BLaER1 treated with 17β-estradiol and CSF1 and Interleukin-3, amounts not matched to agents 10 nM and 100 nM (cell line): ENCODE results near the gene DGKZ.

Source experiments
- H3K27ac ChIP-seq, 11 experiments: shearing (Covaris generic); formaldehyde crosslinking; 2 replicates each; pipeline ENCODE4 v1.8.1; 2022
- H3K27me3 ChIP-seq, 11 experiments: shearing (Covaris generic); formaldehyde crosslinking; 2 replicates each; pipeline ENCODE4 v1.8.1; 2022
- H3K36me3 ChIP-seq, 11 experiments: shearing (Covaris generic); formaldehyde crosslinking; 2 replicates each; pipeline ENCODE4 v1.8.1; 2022
- H3K4me1 ChIP-seq, 10 experiments: shearing (Covaris generic); formaldehyde crosslinking; 2 replicates each; pipeline ENCODE4 v1.8.1; 2022
- H3K4me2 ChIP-seq, 11 experiments: shearing (Covaris generic); formaldehyde crosslinking; 2 replicates each; pipeline ENCODE4 v1.8.1; 2022
- H3K4me3 ChIP-seq, 10 experiments: shearing (Covaris generic); formaldehyde crosslinking; 2 replicates each; pipeline ENCODE4 v1.8.1; 2022
- H3K9ac ChIP-seq, 11 experiments: shearing (Covaris generic); formaldehyde crosslinking; 2 replicates each; pipeline ENCODE4 v1.8.1; 2022
- H3K9me3 ChIP-seq, 11 experiments: shearing (Covaris generic); formaldehyde crosslinking; replicated peaks in 1 of 11; 2 replicates each; pipeline ENCODE4 v1.8.1; 2022
- H4K20me1 ChIP-seq, 11 experiments: shearing (Covaris generic); formaldehyde crosslinking; 2 replicates each; pipeline ENCODE4 v1.8.1; 2022
- Cebpa-rat ChIP-seq, 11 experiments: shearing (Covaris generic); IDR thresholded peaks; 2 replicates each; pipeline ENCODE4 v1.8.1; 2022

The DGKZ gene

GRCh38 chr11:46421257-46421880, 74.1 kb downstream of the DGKZ start:
- no peak overlapping the region for H3K4me3 ChIP-seq
- H3K4me1 ChIP-seq: no peaks in the 10 kb centered on the region
- TF ChIP-seq Cebpa-rat (IDR thresholded peaks at IDR 0.05): no peak

GRCh38 chr11:46422588-46422987, 75.3 kb downstream of the DGKZ start:
- H3K27me3 ChIP-seq: no peaks in the 10 kb centered on the region
- H3K27ac ChIP-seq: no peak overlapping the region
- no peaks in the 10 kb centered on the region for H3K4me1 ChIP-seq
- no peaks in the 10 kb centered on the region for H3K9me3 ChIP-seq
- H3K4me3 ChIP-seq: no peak overlapping the region
- no peak for TF ChIP-seq Cebpa-rat (IDR thresholded peaks at IDR 0.05)
- no peak overlapping the region for H3K4me2 ChIP-seq
- H3K9ac ChIP-seq: no peak overlapping the region
- peaks cover 35 to 94% (median 64%) of the 10 kb centered on the region in 11 experiments for H3K36me3 ChIP-seq
- peaks cover 0 to 14% (median 0%) of the 10 kb centered on the region in 11 experiments; a peak in 4 of 22 replicates for H4K20me1 ChIP-seq

More at GRCh38 chr11:46421257-46421880, 74.1 kb downstream of the DGKZ start:
- peaks cover 0 to 14% (median 0%) of the 10 kb centered on the region in 11 experiments; a peak in 5 of 22 replicates for H4K20me1 ChIP-seq
- no peaks in the 10 kb centered on the region for H3K9me3 ChIP-seq
- no peak overlapping the region for H3K9ac ChIP-seq
- no peak overlapping the region for H3K27ac ChIP-seq
- no peak overlapping the region for H3K4me2 ChIP-seq
- H3K36me3 ChIP-seq: peaks cover 48 to 94% (median 64%) of the 10 kb centered on the region in 11 experiments
- H3K27me3 ChIP-seq: no peaks in the 10 kb centered on the region

GRCh38 chr11:46426233-46426991, 79.1 kb downstream of the DGKZ start:
- H4K20me1 ChIP-seq: peaks cover 0 to 10% (median 0%) of the 10 kb centered on the region in 11 experiments; a peak in 4 of 22 replicates
- H3K36me3 ChIP-seq: peaks cover 41 to 98% (median 67%) of the 10 kb centered on the region in 11 experiments
- H3K27me3 ChIP-seq: no peaks in the 10 kb centered on the region
- no peak for TF ChIP-seq Cebpa-rat (IDR thresholded peaks at IDR 0.05)
- H3K9me3 ChIP-seq: no peaks in the 10 kb centered on the region
- no peak overlapping the region for H3K27ac ChIP-seq
- no peak overlapping the region for H3K9ac ChIP-seq
- no peaks in the 10 kb centered on the region for H3K4me1 ChIP-seq
- H3K4me3 ChIP-seq: no peak overlapping the region
- H3K4me2 ChIP-seq: no peak overlapping the region

GRCh38 chr11:46427364-46427763, 80.1 kb downstream of the DGKZ start:
- H3K27me3 ChIP-seq: no peaks in the 10 kb centered on the region
- peaks cover 0 to 11% (median 0%) of the 10 kb centered on the region in 11 experiments; a peak in 4 of 22 replicates for H4K20me1 ChIP-seq
- H3K36me3 ChIP-seq: peaks cover 41 to 98% (median 68%) of the 10 kb centered on the region in 11 experiments
- no peak overlapping the region for H3K4me2 ChIP-seq
- H3K4me1 ChIP-seq: no peaks in the 10 kb centered on the region
- H3K9me3 ChIP-seq: no peaks in the 10 kb centered on the region
- no peak overlapping the region for H3K27ac ChIP-seq
- H3K4me3 ChIP-seq: no peak overlapping the region
- TF ChIP-seq Cebpa-rat (IDR thresholded peaks at IDR 0.05): no peak
- H3K9ac ChIP-seq: no peak overlapping the region

GRCh38 chr11:46429717-46430116, 82.5 kb downstream of the DGKZ start:
- Histone ChIP-seq H3K4me3 (no peak overlapping the region), H3K27ac (no peak overlapping the region), H3K4me2 (no peak overlapping the region), H3K4me1 (no peaks in the 10 kb centered on the region), H3K9ac (no peak overlapping the region), H4K20me1 (peaks cover 0 to 11% (median 0%) of the 10 kb centered on the region in 11 experiments; a peak in 6 of 22 replicates), H3K36me3 (peaks cover 56 to 98% (median 78%) of the 10 kb centered on the region in 11 experiments), H3K9me3 (no peaks in the 10 kb centered on the region), H3K27me3 (no peaks in the 10 kb centered on the region)
- no peak for TF ChIP-seq Cebpa-rat (IDR thresholded peaks at IDR 0.05)
